Osteoblast (primary cell): ENCODE measurements around the gene SMC3. TPM values are rescaled to one million over a fixed set of nuclear protein-coding genes. Genes with fewer than 3 reads are reported as not detected.

Source experiments
- DNase-seq: peaks from one replicate; pipeline ENCODE4 v3.0.0; 2011; ENCODE audit warnings: low spot score, mixed read lengths; ENCODE audit not compliant: insufficient read length; ENCODE audit errors: missing footprints
- H2AFZ ChIP-seq: 2 replicates; pipeline ENCODE4 v1.6.0; 2011; ENCODE audit warnings: mild to moderate bottlenecking, low read length
- H3K27ac ChIP-seq: 2 replicates; pipeline ENCODE4 v1.5.1; 2011; ENCODE audit warnings: mild to moderate bottlenecking, low read depth, low read length, moderate library complexity
- H3K27me3 ChIP-seq: 2 replicates; pipeline ENCODE4 v1.6.0; 2012; ENCODE audit warnings: mild to moderate bottlenecking, control low read depth, inconsistent platforms, low read length, moderate library complexity; ENCODE audit not compliant: insufficient read depth
- H3K36me3 ChIP-seq: 2 replicates; pipeline ENCODE4 v1.5.1; 2011; ENCODE audit warnings: mild to moderate bottlenecking, low read length, control low read depth, moderate library complexity; ENCODE audit not compliant: insufficient read depth
- H3K4me1 ChIP-seq: 2 replicates; pipeline ENCODE4 v1.5.1; 2011; ENCODE audit warnings: mild to moderate bottlenecking, low read length, control low read depth, moderate library complexity; ENCODE audit not compliant: insufficient read depth
- H3K4me2 ChIP-seq: 2 replicates; pipeline ENCODE4 v1.6.0; 2011; ENCODE audit warnings: mild to moderate bottlenecking, low read length; ENCODE audit not compliant: insufficient read depth
- H3K4me3 ChIP-seq: fragments of 200-600 bp; sonication (generic); 3 replicates; pipeline ENCODE4 v1.5.1; 2012; ENCODE audit warnings: mild to moderate bottlenecking, low read length, inconsistent platforms; ENCODE audit not compliant: insufficient read depth
- H3K79me2 ChIP-seq: 2 replicates; pipeline ENCODE4 v1.6.0; 2012; ENCODE audit warnings: mild to moderate bottlenecking, low read length, control low read depth, inconsistent platforms; ENCODE audit not compliant: insufficient read depth
- H3K9me3 ChIP-seq: 2 replicates; pipeline ENCODE4 v1.5.1; 2011; ENCODE audit warnings: low read depth, low read length, control low read depth
- H4K20me1 ChIP-seq: 2 replicates; pipeline ENCODE4 v1.6.0; 2012; ENCODE audit warnings: mild to moderate bottlenecking, low read length, control low read depth; ENCODE audit not compliant: insufficient read depth
- CTCF ChIP-seq: IDR thresholded peaks from 2 replicates; pipeline ENCODE4 v1.5.1; 2011; ENCODE audit warnings: mild to moderate bottlenecking, low read depth, low read length, moderate library complexity; ENCODE audit errors: extremely low read depth
- total RNA-seq: library from RNA; depleted of rRNA; stranded (reverse); fragments of >200 nt; gene quantifications from 2 replicates; pipeline ENCODE4 v1.2.3, GENCODE V29; 2012

SMC3 gene
- total RNA-seq, 1 donor = 20.3 TPM

DNA sequence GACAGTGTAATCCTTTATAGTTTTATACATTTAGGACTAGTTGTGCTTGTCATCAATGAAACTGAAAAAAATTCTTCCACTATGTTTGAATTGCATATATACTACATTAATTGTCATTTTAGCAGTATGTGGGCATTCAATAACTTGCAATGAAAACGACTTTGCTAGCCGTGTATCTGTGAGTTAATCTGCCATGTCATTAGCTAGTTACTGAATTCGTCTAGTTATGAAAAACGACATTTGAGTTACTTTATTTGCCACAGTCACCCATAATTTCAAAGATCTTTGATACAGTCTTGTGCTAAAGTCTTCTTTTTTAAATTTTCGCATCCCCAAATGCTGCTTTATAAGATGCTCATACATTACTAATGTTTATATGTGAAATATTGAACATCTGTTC lies 18.3 kb upstream of the SMC3 start:
- H3K27ac ChIP-seq = no peak overlapping the region
- no peak overlapping the region for H3K4me3 ChIP-seq
- H3K4me2 ChIP-seq = no peak overlapping the region
- H4K20me1 ChIP-seq = no peaks in the 10 kb centered on the region
- H3K79me2 ChIP-seq = no peaks in the 10 kb centered on the region
- no peak for DNase-seq
- TF ChIP-seq CTCF = no peak
- peaks cover 7% of the 10 kb centered on the region for H3K27me3 ChIP-seq
- no peaks in the 10 kb centered on the region for H3K36me3 ChIP-seq
- H2AFZ ChIP-seq = no peak overlapping the region
- no peaks in the 10 kb centered on the region for H3K4me1 ChIP-seq
- H3K9me3 ChIP-seq = no peaks in the 10 kb centered on the region

DNA sequence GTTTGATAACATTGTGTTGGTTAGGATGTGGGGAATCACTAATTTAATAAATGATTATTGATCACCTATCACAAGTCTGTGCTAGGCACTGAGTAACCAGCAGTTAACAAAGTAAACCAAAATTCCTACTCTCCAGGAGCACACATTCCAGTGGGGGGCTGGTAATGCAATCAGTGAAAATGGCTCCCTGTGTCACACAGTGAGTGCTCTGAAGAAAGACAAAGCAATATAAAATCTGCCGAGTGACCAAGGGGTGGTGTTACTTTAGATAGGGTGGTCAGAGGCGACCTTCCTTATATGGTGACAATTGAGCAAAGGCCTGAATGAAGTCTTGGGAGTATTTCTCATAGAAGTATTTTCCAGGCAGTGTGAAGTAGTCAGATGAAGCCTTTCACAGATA lies 13.6 kb upstream of the SMC3 start:
- peaks cover 3% of the 10 kb centered on the region for H3K27me3 ChIP-seq
- no peaks in the 10 kb centered on the region for H3K4me1 ChIP-seq
- H3K79me2 ChIP-seq = no peaks in the 10 kb centered on the region
- no peak for DNase-seq
- no peaks in the 10 kb centered on the region for H3K36me3 ChIP-seq
- no peak overlapping the region for H3K4me3 ChIP-seq
- H3K4me2 ChIP-seq = no peak overlapping the region
- no peak overlapping the region for H2AFZ ChIP-seq
- H3K27ac ChIP-seq = no peak overlapping the region
- H4K20me1 ChIP-seq = no peaks in the 10 kb centered on the region
- no peaks in the 10 kb centered on the region for H3K9me3 ChIP-seq
- no peak for TF ChIP-seq CTCF

DNA sequence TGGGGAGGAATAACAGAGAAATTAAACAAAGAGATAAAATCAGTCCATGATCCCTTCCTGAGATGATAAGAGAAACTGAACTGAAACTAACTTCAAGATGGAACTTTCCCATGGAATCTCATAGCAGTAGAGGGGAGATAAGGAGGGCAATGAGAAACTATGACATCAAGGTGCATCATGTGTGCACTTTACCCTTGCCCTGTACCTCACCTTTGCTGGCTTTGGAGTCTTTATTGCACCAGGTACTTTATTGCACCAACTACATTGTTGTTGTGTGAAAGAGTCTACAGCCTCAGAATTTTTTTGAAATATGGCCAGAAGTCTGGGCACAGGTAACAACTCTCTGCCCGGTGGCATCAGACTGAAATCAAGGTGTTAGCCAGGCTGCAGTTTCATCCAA lies 11.2 kb upstream of the SMC3 start:
- Histone ChIP-seq H3K4me1 (no peaks in the 10 kb centered on the region), H3K79me2 (no peaks in the 10 kb centered on the region), H3K4me2 (no peak overlapping the region), H3K27ac (no peak overlapping the region), H3K36me3 (no peaks in the 10 kb centered on the region), H2AFZ (no peak overlapping the region), H4K20me1 (no peaks in the 10 kb centered on the region), H3K9me3 (no peaks in the 10 kb centered on the region), H3K27me3 (no peaks in the 10 kb centered on the region), H3K4me3 (no peak overlapping the region)
- no peak for TF ChIP-seq CTCF
- no peak for DNase-seq

DNA sequence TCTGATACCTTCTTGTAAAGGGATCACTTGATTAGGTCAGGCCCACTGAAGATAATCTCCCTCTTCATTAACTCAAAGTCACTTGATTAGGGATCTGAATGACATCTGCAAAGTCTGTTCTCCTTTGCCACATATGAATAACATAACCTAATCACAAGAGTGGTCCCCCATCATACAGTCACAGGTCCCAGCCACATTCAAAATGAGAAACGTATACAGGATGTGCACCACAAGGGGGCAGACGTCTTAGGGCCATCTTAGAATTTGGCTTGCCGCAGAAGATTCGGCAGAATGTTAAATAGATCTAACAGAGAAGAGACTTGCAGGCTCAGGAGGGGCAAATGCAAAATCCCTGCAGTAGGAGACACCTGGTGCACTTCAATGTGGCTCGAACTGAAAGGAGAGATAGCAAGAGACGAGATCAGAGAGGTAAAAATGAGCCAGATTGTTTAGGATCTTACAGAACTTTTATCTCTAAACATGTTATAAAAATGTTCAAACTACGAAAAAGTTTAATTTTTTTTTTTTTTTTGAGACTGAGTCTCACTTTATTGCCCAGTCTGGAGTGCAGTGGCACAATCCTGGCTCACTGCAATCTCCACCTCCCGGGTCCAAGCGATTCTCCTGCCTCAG lies 10.4 kb upstream of the SMC3 start:
- Histone ChIP-seq H2AFZ (peak overlapping the region; percentile 58), H3K79me2 (no peaks in the 10 kb centered on the region), H3K4me1 (no peaks in the 10 kb centered on the region), H3K9me3 (no peaks in the 10 kb centered on the region), H3K4me2 (no peak overlapping the region), H3K36me3 (no peaks in the 10 kb centered on the region), H4K20me1 (no peaks in the 10 kb centered on the region), H3K4me3 (no peak overlapping the region), H3K27me3 (no peaks in the 10 kb centered on the region), H3K27ac (no peak overlapping the region)
- DNase-seq = peak; percentile 2
- TF ChIP-seq CTCF = peak; percentile 84
